CD4-positive, alpha-beta T cell (primary cell): Measurements from ENCODE around the gene PAQR8. TPM values are rescaled to one million over a fixed set of nuclear protein-coding genes. Genes with fewer than 3 reads are reported as not detected.

ENCODE experiments used
- ATAC-seq: fragments of 200-7000 bp; cut with Tn5 transposase; one replicate; pipeline ENCODE4 v1.10.0; 2022; ENCODE audit warnings: mild to moderate bottlenecking; ENCODE audit not compliant: poor library complexity
- CTCF ChIA-PET: fragments of 350-600 bp; sonication (Branson Sonifier 250); formaldehyde crosslinking; loops from one replicate; lab custom pipeline; 2021; ENCODE audit warnings: antibody characterized with exemption, inconsistent platforms; lab: Charles Lee
- POLR2A ChIA-PET: fragments of 350-600 bp; sonication (Branson Sonifier 250); formaldehyde crosslinking; loops from one replicate; lab custom pipeline; 2021; ENCODE audit warnings: antibody characterized with exemption, inconsistent platforms; lab: Charles Lee
- DNase-seq, 14 experiments: peaks; one replicate each; pipeline ENCODE4 v3.0.0-alpha.2; 2013 to 2020; ENCODE audit warnings: mixed read lengths in 2 of 14
- H3K27ac ChIP-seq, 2 donors: one replicate each; pipeline versions ENCODE4 v1.5.1 to v1.7.0; 2013; ENCODE audit warnings: low read length in 2 of 2, low read depth in 1 of 2, mild to moderate bottlenecking in 1 of 2
- H3K27me3 ChIP-seq, 2 experiments: 1 replicate in 1 of 2; 2 replicates in 1 of 2; pipeline versions ENCODE4 v1.6.1 to v1.7.0; 2013; ENCODE audit warnings: low read length in 2 of 2, control low read depth in 1 of 2, mild to moderate bottlenecking in 1 of 2, moderate library complexity in 1 of 2; ENCODE audit not compliant: insufficient read depth in 2 of 2, control insufficient read depth in 1 of 2
- H3K36me3 ChIP-seq: one replicate; pipeline ENCODE4 v1.6.1; 2013; ENCODE audit warnings: low read length, control low read depth; ENCODE audit not compliant: insufficient read depth
- H3K4me1 ChIP-seq: one replicate; pipeline ENCODE4 v1.6.1; 2013; ENCODE audit warnings: low read length, control low read depth; ENCODE audit not compliant: insufficient read depth
- H3K4me3 ChIP-seq: one replicate; pipeline ENCODE4 v1.5.1; 2013; ENCODE audit warnings: mild to moderate bottlenecking, low read length, moderate library complexity
- H3K9me3 ChIP-seq, 2 experiments: 1 replicate in 1 of 2; 2 replicates in 1 of 2; pipeline versions ENCODE4 v1.6.1 to v1.7.0; 2013; ENCODE audit warnings: low read length in 2 of 2, mild to moderate bottlenecking in 2 of 2, control low read depth in 1 of 2, moderate library complexity in 1 of 2; ENCODE audit not compliant: control insufficient read depth in 1 of 2, insufficient read depth in 1 of 2
- H3K27ac Mint-ChIP-seq: one replicate; pipeline ENCODE4 v1.8.0; 2020; ENCODE audit warnings: mixed read lengths
- H3K27me3 Mint-ChIP-seq: one replicate; pipeline ENCODE4 v1.8.0; 2021; ENCODE audit warnings: mixed read lengths
- H3K36me3 Mint-ChIP-seq: one replicate; pipeline ENCODE4 v1.8.0; 2021; ENCODE audit warnings: low read depth, mixed read lengths
- H3K4me1 Mint-ChIP-seq: one replicate; pipeline ENCODE4 v1.8.0; 2021; ENCODE audit warnings: low read depth, mixed read lengths
- H3K4me3 Mint-ChIP-seq: one replicate; pipeline ENCODE4 v1.8.0; 2020; ENCODE audit warnings: mild to moderate bottlenecking, mixed read lengths
- H3K9me3 Mint-ChIP-seq: one replicate; pipeline ENCODE4 v1.8.0; 2020; ENCODE audit warnings: mixed read lengths
- intact Hi-C, 2 experiments: fragments of 100-400 bp; cut with DNase I in 1 of 2; cut with micrococcal nuclease in 1 of 2; formaldehyde crosslinking; loops; one replicate each; pipeline versions ENCODE4 v1.15.1 to v1.9.0; 2023 to 2025; cut with DNase I, micrococcal nuclease
- total RNA-seq, 174 experiments: library from RNA in 2 of 174; stranded (reverse) in 2 of 174; gene quantifications; one replicate each; pipeline ENCODE4 v1.2.3 and lab custom pipeline; 2021 to 2026
- TF ChIP-seq, protein P1 (sequence below): fragments of 200-600 bp; IDR thresholded peaks from one replicate; pipeline ENCODE4 v1.8.0; 2022; ENCODE audit warnings: antibody characterized with exemption, mild to moderate bottlenecking

The PAQR8 gene
- total RNA-seq, 2 experiments from 2014 or later = 1.8 to 1.9 TPM

DNA sequence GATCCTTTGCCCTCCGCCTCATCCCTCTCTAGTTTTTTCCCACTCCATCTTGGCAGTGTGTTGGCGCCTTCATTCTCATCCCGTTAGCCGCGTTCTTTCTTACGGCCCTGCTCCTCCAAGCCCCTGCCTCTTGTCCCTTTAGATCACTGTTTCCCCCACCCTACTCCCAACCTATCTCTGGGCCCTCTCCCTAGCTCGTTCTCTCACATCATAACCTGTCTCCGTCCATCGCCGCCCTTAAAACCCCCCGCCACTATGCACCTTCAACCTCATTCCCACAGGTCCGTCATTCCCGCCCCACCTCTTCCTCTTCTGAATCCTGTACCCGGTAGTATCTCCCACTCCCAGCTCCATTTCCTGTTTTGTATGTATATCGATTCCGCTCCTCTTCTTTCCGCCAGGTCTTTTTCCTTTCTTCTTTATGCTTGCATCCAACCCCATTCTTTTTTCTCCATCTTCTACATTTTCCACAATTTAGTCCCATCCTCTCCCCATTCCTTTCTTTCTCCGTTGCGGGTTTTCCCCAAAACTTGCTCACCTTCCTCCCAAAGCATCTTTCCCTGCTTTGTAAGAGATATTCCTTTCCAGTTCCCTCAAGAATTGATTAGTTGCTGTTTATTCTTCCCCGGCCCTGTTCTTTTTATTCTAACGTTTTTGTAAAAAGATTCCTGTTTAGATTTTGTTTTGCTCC lies 58.9 kb downstream of the PAQR8 start:
- H3K27me3 Mint-ChIP-seq = no peaks in the 10 kb centered on the region
- DNase-seq (no peak), ATAC-seq (no peak)
- ChIA-PET CTCF (interaction anchor here (1.0 to 2.7 kb wide), 5 partner anchors 13 to 232 kb away, joined by 3 to 14 read pairs (median 5); partner anchors contain the start of gene TRAM2), POLR2A (interaction anchor here (0.6 to 3.1 kb wide), 6 partner anchors 21 to 156 kb away, joined by 3 to 18 read pairs (median 8); partner anchors contain the start of genes MCM3 and TRAM2)
- Histone ChIP-seq H3K36me3 (no peaks in the 10 kb centered on the region), H3K27ac (peak overlapping the region; percentile 33 to 57), H3K4me1 (peaks cover 23% of the 10 kb centered on the region), H3K9me3 (no peaks in the 10 kb centered on the region), H3K4me3 (peak overlapping the region; percentile 80), H3K27me3 (no peaks in the 10 kb centered on the region)
- intact Hi-C loops = loop anchor here (1.0 to 10.0 kb wide), 6 partner anchors 96 to 1374 kb away; partner anchors contain the start of genes LRRC1 (in 1 of the 2), MCM3 (in 1 of the 2) and TRAM2 (in 1 of the 2)
- peaks cover 13% of the 10 kb centered on the region for H3K4me1 Mint-ChIP-seq
- no peaks in the 10 kb centered on the region for H3K36me3 Mint-ChIP-seq
- TF ChIP-seq, protein P1, sequence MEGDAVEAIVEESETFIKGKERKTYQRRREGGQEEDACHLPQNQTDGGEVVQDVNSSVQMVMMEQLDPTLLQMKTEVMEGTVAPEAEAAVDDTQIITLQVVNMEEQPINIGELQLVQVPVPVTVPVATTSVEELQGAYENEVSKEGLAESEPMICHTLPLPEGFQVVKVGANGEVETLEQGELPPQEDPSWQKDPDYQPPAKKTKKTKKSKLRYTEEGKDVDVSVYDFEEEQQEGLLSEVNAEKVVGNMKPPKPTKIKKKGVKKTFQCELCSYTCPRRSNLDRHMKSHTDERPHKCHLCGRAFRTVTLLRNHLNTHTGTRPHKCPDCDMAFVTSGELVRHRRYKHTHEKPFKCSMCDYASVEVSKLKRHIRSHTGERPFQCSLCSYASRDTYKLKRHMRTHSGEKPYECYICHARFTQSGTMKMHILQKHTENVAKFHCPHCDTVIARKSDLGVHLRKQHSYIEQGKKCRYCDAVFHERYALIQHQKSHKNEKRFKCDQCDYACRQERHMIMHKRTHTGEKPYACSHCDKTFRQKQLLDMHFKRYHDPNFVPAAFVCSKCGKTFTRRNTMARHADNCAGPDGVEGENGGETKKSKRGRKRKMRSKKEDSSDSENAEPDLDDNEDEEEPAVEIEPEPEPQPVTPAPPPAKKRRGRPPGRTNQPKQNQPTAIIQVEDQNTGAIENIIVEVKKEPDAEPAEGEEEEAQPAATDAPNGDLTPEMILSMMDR = no peak
- no peaks in the 10 kb centered on the region for H3K9me3 Mint-ChIP-seq
- no peak overlapping the region for H3K4me3 Mint-ChIP-seq
- H3K27ac Mint-ChIP-seq = no peak overlapping the region

GRCh38 chr6:52422156-52422555 lies 60.2 kb downstream of the PAQR8 start:
- CTCF ChIA-PET = interaction anchor here (1.1 to 1.3 kb wide), 2 partner anchors 22 to 230 kb away, joined by 3 to 4 read pairs; no protein-coding TSS in a partner anchor

GRCh38 chr6:52423448-52423847 lies 61.5 kb downstream of the PAQR8 start:
- ChIA-PET CTCF (interaction anchor here (0.6 to 1.6 kb wide), 6 partner anchors 16 to 229 kb away, joined by 3 to 4 read pairs (median 3); partner anchors contain the start of gene PAQR8), POLR2A (interaction anchor here (0.6 to 1.6 kb wide), 2 partner anchors 15 to 139 kb away, joined by 3 to 4 read pairs; partner anchors contain the start of gene MCM3)
- Histone ChIP-seq H3K27ac (no peak overlapping the region), H3K4me1 (peaks cover 18% of the 10 kb centered on the region), H3K27me3 (no peaks in the 10 kb centered on the region), H3K36me3 (no peaks in the 10 kb centered on the region), H3K9me3 (no peaks in the 10 kb centered on the region), H3K4me3 (no peak overlapping the region)
- H3K9me3 Mint-ChIP-seq = no peaks in the 10 kb centered on the region
- no peak for ATAC-seq
- no peaks in the 10 kb centered on the region for H3K36me3 Mint-ChIP-seq
- H3K4me3 Mint-ChIP-seq = no peak overlapping the region
- H3K27me3 Mint-ChIP-seq = no peaks in the 10 kb centered on the region
- intact Hi-C loops = loop anchor here (5.0 to 10.0 kb wide), 3 partner anchors 94 to 1371 kb away; partner anchors contain the start of gene LRRC1 (in 1 of the 2)
- no peak for DNase-seq
- TF ChIP-seq, protein P1 = no peak
- no peaks in the 10 kb centered on the region for H3K4me1 Mint-ChIP-seq
- no peak overlapping the region for H3K27ac Mint-ChIP-seq

More at GRCh38 chr6:52422156-52422555, 60.2 kb downstream of the PAQR8 start:
- peaks cover 4% of the 10 kb centered on the region for H3K4me1 Mint-ChIP-seq
- Histone ChIP-seq H3K27me3 (no peaks in the 10 kb centered on the region), H3K9me3 (no peaks in the 10 kb centered on the region), H3K4me3 (no peak overlapping the region), H3K36me3 (no peaks in the 10 kb centered on the region), H3K27ac (no peak overlapping the region), H3K4me1 (peaks cover 18% of the 10 kb centered on the region)
- no peak overlapping the region for H3K27ac Mint-ChIP-seq
- ATAC-seq (no peak), DNase-seq (no peak)
- TF ChIP-seq, protein P1 = no peak
- intact Hi-C loops = loop anchor here (5.0 to 10.0 kb wide), 3 partner anchors 95 to 1373 kb away; partner anchors contain the start of gene LRRC1 (in 1 of the 2)
- no peaks in the 10 kb centered on the region for H3K36me3 Mint-ChIP-seq
- no peaks in the 10 kb centered on the region for H3K9me3 Mint-ChIP-seq
- no peaks in the 10 kb centered on the region for H3K27me3 Mint-ChIP-seq
- POLR2A ChIA-PET = interaction anchor here (1.6 kb wide), 2 partner anchors 32 to 137 kb away, joined by 4 to 8 read pairs; partner anchors contain the start of gene MCM3
- no peak overlapping the region for H3K4me3 Mint-ChIP-seq
